NCI-H774 (cell line): Measurements from ENCODE around the gene NKAIN4.
"Not testable (repeated sequence)": the region's sequence is repeated elsewhere in the genome, so short reads cannot be mapped to it uniquely, and the experiment has no call there.

Experiments
- DNase-seq: peaks from one replicate; lab custom pipeline; 2025; lab: John Stamatoyannopoulos, UW

NKAIN4 gene

DNA sequence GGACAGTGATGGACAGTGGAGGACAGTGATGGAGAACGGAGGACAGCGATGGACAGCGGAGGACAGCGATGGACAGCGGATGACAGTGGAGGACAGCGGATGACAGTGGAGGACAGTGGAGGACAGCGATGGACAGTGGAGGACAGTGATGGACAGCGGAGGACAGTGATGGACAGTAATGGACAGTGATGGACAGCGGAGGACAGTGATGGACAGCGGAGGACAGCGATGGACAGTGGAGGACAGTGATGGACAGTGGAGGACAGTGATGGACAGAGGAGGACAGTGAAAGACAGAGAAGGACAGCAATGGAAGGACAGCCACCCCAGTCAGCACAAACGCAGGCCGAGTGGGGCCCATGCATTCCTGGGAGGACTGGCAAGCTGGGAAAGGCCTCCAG, 3.4 kb upstream of the NKAIN4 start:
- no peak for DNase-seq

GRCh38 chr20:63256954-63257353, 2.7 kb upstream of the NKAIN4 start:
- DNase-seq, result no peak

DNA sequence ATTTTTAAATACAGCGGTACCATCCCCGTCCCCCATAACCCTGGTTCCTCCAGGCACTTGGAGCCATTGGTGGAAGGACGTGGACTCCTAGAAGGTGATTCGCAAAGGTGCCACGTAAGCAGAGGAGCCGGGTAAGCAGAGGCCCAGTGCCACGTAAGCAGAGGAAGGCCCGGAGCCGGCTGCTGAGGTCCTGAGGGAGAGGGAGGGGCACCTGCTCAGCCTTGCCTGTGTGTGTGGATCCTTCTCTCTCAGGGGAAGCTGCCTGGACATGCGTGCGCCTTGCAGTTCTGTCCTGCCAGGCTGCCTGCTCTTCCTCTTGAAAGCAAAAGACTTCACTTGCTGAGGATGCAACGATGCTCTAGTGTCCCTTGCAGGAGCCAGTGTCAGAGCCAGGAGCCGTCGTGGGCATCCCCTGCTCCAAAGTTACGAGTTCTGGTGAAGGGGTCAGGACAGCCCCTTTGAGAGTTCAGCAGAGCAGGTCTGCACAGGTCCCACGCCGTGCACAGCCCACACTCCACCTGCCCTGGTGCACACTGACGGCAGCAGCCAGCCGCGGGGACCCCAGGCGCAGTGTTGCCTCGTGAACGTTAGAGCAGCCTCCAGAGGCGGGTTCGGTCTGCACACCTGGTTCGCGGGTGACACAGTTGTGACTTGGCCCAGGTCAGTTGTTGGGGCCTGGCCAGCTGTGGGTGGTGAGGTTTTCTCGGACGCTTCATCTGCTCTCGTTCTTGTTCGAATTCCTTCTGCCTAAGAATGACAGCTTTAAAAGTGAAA, 1.9 kb upstream of the NKAIN4 start:
- DNase-seq, result no peak

GRCh38 chr20:63254606-63255384, 532 bp upstream of the NKAIN4 start:
- DNase-seq, result no peak

DNA sequence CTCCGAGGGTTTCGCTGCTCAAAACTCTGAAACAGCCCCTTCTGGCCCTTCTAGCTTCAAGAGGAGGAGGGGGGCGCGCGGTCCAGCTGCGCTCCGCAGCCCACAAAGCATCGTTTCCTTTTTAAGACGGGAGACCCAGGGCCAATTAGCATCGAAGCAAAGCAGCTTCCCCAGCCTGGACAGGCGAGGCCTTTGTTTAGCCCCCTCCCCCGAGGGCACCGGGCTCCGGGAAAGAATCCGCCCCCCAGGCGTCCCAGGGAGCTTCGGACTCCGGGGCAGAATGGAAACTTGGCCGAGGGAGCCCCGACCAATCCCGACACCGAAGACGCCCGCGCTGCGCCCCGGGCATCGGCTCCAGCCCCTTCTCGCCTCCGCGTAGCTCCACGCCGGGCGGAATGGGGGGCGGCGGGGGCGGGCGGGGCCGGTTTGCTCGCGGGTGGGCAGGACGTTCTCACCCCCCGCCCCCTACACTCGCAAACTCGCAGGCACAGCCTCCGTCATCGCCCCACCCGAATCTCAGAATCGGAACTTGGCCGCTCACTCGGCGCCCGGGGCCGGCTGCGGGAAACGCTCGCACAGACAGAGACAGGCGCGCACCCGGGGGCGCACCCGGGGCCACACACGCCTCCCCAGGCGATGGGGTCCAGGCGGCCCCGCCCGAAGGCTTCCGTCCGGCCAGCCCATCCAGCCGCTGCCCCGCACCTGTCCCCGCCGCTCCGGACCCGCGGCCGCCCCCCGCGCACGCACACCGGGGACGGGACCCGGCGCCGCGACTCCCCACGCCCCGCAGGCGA, 628 bp downstream of the NKAIN4 start:
- no peak for DNase-seq

DNA sequence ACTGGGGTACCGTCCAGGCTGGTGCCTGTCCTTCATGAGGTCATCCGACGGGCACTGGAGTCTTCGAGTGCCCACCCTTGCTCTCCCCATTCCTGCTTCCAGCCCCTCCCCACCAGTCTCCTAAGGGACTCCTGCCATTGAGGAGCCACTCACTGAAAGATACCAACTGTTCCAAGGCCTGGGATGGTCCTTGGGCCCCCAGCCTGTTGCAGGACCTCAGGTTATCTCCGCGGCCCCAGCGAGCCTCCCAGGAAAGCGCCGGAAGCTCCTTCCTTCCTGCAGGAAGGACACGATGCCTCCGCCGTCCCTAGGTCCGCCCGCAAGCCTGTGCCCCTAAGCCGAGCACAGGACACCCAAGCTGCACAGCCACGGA, 1.2 kb downstream of the NKAIN4 start:
- DNase-seq, result no peak

DNA sequence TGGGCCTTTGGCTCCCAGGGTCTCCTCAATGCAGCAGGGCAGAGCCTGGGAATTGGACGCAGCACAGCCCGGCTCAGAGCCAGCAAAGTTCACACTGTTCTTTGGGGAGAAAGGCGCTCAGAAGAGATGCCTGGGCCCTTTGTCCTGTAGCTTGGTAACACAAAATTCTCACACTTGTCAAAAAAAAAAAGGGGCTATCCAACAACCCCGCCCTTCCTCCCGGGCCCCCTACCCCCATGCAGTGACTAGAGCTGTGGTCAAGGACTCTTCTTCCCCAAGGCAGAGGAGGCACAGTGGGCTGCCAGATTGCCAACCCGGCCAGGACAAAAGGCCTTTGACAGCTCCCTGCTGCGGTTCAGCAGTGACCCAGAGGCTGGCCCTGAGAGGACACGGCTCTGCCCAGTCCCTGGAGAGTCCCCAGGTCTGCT, 2.0 kb downstream of the NKAIN4 start:
- DNase-seq, result no peak

DNA sequence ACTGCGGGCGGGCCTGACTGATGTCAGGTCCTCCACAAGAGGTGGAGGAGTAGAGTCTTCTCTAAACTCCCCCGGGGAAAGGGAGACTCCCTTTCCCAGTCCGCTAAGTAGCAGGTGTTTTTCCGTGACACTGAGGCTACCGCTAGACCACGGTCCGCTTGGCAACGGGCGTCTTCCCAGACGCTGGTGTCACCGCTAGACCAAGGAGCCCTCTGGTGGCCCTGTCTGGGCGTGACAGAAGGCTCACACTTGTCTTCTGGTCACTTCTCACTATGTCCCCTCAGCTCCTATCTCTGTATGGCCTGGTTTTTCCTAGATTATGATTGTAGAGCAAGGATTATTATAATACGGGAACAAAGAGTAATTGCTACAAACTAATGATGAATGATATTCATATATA, 2.9 kb downstream of the NKAIN4 start:
- not testable (repeated sequence) for DNase-seq

DNA sequence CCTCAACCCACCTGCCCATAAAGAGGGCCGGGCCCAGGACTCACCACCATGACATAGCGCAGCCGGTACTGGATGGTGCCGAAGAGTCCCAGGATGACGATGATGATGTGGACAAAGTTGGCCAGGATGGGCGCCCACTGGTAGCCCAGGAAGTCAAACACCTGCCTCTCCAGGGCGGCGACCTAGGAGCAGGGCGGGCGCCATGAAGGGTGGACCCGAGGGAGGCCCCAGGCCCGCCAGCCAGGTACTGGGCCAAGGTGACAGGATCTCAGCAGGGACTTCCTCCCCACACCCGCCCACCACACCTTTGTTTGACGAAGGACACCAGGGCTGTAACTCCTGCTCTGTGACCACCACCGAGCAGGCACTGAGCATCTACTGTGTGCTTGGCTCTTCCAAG, 4.4 kb downstream of the NKAIN4 start:
- DNase-seq, result no peak

GRCh38 chr20:63248835-63249591, 5.2 kb downstream of the NKAIN4 start:
- DNase-seq, result no peak

DNA sequence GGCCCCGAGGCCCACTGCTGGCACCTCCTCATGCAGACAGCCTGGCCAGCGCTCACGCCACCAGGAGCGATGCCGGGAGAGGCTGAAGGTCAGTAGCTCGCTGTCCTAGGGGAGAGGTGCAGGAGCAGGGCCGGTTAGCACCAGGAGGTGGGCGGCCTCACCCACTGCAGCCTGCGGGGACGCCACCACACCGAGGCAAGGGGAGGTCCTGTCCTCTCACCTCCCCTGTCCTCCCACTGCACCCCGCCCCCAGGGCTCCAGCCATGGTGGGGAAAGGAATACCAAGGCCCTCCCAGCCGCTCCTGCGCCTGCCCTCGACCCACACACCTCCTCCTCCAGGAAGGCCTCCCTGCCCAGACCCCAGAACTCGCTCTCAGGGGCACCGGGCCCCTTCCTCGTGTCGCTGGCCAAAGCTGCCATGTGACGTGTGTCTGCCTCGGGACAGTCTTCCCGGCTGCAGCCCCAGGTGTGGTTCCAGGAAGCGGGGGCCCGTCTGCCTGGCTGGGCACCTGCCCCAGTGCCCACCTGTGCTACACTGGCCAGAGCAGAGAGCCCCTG, 6.5 kb downstream of the NKAIN4 start:
- DNase-seq, result no peak

- DNase-seq, result no peak
Observed at GRCh38 chr20:63246490-63247288, 7.6 kb downstream of the NKAIN4 start.

GRCh38 chr20:63244468-63244867, 9.8 kb downstream of the NKAIN4 start:
- no peak for DNase-seq

DNA sequence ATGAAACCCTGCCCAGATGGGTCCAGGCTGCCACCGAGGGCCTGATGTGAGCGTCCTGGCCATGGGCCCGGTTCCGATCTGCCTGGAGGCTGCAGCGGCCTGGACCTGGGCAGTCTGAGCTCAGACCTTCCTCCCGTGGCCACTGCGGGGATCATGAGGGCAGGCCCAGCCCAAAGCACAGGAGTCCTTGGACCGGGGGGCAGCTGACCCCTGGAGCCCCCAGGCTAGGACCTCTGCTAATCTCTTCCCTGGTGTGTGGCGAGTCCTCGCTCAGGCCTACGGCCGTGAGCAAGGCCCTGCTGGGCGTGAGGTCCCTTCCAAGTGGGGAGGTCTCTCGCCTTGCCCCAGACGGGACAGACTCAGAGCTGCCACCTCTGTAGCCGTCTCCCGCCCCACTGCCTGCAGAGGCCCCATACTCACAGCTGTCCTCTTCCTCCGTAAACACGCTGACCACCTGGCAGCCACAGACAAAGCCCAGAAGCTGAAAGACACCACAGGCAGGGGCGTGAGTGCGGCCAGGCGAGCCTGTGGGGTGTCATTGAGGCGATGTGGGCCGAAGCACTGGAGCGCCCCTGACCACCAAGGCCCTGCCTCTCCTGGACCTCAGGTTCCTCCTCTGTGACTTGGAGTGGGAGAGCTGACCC, 10.5 kb downstream of the NKAIN4 start:
- no peak for DNase-seq

GRCh38 chr20:63242736-63243135, 11.5 kb downstream of the NKAIN4 start:
- DNase-seq, result no peak

DNA sequence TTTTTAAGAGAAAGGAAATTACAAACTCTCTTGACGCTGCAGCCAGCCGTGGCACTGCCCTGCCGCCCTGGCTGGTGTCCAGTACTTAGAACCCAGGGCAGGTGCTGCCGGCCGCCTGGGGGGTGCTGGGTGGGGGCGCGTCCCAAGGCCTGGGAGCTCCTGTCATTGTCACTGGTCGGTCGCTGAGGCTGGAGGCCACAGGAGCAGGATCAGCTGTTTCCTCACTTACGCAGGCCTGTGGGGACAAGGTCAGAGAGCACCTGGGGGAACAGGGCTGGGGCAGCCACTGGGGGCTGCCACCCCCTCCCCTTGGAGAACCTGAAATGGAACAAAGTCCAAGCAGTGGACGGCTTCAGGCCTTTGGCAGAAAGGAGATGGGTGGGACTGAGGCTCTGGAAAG, 13.0 kb downstream of the NKAIN4 start:
- no peak for DNase-seq

GRCh38 chr20:63240004-63240403, 14.3 kb downstream of the NKAIN4 start:
- DNase-seq, result no peak

GRCh38 chr20:63239431-63239830, 14.8 kb downstream of the NKAIN4 start:
- no peak for DNase-seq

DNA sequence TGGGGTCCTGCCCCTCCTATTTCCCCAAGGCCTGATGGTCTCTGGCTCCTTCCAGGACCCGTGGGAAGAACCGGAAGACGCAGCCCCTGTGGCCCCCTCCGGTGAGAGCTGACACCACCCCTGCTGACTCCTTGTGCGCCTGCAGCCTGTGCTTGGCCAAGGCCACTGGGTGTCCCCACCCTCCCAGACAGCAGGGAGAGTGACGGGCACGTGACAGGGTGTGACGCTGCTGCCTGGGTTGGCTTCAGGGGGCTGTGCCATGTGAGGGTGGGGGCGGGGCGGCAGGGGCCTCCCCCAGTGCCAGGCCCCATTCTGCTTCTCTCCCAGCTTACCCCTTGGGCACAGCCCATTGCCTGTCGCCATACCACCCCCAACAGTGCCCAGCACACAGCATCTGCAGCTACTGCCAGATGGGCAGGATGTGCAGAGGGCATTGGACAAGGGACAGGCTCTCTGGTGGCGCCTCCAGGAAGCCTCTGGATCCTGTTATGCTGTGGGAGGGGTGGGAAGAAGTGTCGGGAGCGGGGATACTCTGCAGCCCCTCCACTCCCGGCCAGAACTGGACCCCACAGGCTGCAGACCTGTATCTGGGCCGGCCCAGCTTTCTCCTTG, 15.6 kb downstream of the NKAIN4 start:
- DNase-seq, result no peak

DNA sequence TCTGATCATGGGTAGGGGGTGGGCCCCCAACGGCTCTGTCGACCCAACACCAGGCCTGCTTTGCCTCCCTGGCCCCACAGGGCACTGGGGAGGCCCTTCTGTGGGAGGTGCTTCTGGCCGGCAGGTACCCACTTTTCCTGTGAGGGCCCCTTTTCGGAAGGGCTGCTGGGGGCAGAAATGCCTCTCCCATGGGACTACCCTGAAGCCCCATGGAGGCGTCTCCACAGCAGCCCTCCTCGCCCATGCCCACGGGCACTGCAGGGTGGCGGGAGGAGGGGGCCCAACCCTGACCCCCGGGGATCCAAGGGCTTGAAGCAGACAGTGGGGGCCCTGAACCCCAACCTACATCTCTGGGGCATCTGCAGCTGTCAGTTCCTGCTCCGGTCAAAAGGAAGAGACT, 16.2 kb downstream of the NKAIN4 start:
- no peak for DNase-seq
